LNCAP (cell line): ENCODE measurements around the gene HERC5.

Experiments
- TF ChIP-seq, protein P1 (sequence below): fragments of 450-650 bp; IDR thresholded peaks from 2 replicates; pipeline ENCODE4 v1.5.1; 2017; ENCODE audit warnings: mild to moderate bottlenecking

Gene HERC5

DNA sequence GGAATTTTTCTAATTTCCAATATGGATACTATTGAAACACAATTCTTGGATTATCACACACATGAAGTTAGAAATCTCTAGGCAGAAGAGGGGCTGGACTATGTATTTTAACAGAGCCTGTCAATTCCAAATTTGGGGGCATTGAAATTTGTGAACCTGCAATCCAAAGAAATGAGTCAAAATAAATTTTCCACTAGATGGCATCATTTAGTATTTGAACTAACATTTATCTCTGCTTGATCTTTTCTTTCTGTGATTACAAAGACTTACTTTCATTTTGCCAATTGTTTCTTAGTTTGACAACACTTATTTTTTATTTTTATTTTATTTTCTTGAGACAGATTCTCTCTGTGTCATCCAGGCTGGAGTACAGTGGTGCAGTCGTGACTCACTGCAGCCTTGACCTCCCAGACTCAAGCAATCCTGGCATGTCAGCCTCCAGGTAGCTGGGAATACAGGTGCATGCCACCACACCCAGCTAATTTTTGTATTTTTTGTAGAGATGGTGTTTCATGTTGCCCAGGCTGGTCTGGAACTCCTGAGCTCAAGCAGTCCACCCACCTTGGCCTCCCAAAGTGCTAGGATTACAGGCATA lies 69.4 kb downstream of the HERC5 start:
- TF ChIP-seq, protein P1, sequence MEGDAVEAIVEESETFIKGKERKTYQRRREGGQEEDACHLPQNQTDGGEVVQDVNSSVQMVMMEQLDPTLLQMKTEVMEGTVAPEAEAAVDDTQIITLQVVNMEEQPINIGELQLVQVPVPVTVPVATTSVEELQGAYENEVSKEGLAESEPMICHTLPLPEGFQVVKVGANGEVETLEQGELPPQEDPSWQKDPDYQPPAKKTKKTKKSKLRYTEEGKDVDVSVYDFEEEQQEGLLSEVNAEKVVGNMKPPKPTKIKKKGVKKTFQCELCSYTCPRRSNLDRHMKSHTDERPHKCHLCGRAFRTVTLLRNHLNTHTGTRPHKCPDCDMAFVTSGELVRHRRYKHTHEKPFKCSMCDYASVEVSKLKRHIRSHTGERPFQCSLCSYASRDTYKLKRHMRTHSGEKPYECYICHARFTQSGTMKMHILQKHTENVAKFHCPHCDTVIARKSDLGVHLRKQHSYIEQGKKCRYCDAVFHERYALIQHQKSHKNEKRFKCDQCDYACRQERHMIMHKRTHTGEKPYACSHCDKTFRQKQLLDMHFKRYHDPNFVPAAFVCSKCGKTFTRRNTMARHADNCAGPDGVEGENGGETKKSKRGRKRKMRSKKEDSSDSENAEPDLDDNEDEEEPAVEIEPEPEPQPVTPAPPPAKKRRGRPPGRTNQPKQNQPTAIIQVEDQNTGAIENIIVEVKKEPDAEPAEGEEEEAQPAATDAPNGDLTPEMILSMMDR = peak; percentile 61

DNA sequence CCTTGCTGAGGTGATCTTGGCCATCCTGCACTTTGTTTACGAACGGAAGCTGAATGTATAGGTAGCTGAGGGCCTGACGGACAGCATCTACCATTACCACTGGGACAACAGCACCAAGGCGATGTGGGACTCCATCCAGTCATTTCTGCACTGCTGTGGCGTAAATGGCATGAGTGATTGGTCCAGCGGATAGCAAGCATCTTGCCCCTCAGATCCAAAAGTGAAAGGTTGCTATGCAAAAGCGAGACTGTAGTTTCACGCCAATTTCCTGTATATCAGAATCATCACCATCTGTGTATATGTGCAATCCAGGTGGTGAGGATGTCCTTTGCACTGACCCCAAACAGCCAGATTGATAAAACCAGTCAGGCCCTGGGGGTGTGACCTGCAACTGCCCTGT lies 70.9 kb downstream of the HERC5 start:
- TF ChIP-seq, protein P1 = no peak

DNA sequence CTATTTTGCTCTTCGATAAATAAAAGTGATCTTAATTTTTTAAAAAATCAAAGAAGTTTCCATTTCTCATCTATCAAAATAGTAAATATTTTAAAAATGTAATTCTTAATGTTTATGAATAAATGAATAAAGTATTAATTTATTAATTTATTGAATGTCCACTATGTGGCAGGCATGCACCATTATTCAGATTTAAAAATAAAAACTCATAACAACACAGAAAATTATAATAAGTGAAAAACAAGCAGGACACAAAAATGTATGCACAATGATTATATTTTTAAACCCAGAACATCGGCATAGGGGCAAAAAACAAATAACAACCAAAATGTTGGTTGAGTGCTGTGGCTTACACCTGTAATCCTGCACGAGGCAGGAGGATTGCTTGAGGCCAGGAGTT lies 71.9 kb downstream of the HERC5 start:
- TF ChIP-seq, protein P1 = peak; percentile 38

DNA sequence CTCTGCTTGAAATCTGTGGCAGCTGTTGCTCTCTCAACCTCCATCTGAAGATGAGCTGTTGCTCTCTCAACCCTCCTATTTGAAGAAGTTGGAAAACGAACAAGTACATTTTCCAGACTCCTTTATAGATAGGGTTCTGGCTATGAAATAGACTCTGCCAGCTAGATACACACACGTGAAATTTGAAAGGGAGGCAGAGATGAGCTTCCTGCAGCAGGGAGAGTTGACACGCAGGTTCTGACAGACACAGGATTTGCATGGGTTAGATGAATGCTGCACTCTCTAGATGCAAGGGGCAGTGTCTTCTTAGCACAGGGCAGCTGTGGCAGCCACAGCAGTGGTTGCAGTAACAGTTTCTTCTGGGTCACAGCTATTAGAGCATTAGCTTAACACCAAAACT lies 74.6 kb downstream of the HERC5 start:
- TF ChIP-seq, protein P1 = no peak

DNA sequence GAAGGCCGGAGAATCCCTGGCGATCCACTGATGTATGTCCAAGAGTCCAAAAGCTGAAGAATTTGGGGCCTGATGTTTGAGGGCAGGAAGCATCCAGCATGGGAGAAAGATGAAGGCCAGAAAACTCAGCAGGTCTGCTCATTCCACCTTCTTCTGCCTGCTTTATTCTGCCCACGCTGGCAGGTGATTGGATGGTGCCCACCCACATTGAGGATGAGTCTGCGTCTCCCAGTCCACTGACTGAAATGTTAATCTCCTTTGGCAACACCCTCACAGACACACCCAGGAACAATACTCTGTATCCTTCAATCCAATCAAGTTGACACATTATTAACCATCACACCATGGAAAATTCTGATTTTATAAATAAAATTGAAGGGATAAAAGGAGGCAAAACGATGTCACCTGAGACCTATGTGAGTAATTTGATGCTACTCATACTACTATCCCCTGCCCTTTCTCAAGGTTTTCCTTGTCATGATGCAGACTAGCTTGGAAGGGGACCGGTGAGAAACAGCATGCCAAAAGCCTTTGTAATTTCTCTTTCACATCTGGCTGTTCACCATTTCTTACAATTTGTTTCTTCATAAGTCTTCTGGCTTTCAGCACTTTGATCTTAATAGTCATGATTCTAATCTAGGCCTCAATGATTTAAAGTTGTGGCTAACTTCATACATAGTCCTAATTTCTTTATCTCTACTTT lies 76.3 kb downstream of the HERC5 start:
- TF ChIP-seq, protein P1 = no peak

DNA sequence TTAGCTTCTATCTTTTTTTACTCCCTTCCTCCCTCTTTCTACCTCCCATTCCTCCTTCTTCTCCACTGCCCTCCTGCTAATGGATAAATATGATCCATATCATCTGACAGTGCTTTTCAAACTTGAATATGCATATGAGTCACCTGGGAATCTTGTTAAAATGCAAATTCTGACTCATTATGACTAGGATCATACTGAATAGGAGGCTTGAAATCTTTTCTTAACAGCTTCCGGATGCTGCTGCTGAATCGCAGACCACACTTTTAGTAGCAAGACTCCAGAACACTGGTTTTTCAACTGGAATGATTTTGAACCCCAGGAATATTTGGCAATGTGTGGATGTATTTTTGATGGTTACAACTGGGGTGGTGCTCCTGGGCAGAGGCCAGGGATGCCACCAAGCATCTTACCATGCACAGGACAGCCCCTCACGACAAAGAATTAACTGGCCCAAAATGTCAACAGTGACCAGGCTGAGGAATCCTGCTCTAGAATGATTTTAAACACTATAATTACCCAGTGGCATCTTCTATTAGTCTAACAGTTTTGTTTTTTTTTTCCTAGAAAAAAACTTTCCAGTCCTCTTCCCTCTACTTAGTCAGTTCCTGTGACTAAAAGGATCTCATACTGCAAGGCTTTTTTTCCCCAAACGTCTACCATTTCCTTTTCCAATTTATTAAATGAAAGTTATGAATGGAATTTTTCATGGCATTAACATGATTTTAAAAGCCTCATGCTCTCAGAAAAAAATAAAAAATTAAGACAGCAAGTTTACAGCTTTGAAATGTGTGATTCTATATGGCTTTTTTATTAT lies 77.2 kb downstream of the HERC5 start:
- TF ChIP-seq, protein P1 = no peak

DNA sequence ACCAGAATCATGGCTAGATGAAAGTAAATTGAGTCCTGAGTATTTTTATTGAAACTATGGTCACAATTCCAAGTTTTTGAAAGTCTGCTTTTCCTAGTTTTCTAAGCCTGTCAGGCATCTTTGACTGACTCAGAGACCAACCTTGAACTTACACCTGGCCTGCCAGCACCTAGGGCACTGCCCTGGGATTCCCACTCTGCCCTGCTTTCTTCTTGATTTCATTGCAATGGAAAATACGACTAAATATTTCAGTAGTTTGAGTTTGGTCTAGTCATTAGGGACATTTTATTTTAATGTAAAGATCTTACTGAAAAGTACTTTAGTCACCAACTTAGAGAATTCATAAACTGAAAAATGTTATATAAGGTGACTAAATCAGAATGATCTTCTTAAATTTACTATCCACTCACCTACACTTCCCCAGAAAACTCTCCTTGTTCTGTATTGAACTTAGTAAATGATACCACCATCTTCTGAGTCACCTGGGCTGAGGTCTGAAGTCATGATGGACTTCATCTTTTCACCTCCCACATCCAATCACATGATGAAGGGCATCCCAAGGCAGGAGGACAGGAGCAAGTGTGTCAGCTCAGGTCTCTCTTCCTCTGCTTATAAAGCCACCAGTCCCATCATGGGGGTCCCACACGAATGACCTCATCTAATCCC lies 78.3 kb downstream of the HERC5 start:
- TF ChIP-seq, protein P1 = no peak
